HG03565 (cell line): ENCODE data around the gene TPP2.

Experiments used
- ATAC-seq: cut with Tn5 transposase; IDR thresholded peaks from one replicate; pipeline ENCODE4 v1.9.1; 2021; ENCODE audit warnings: mild to moderate bottlenecking, moderate library complexity; ENCODE audit not compliant: unreplicated experiment

The TPP2 gene

GRCh38 chr13:102690883-102691282 lies 94.1 kb downstream of the TPP2 start:
- ATAC-seq: no peak

DNA sequence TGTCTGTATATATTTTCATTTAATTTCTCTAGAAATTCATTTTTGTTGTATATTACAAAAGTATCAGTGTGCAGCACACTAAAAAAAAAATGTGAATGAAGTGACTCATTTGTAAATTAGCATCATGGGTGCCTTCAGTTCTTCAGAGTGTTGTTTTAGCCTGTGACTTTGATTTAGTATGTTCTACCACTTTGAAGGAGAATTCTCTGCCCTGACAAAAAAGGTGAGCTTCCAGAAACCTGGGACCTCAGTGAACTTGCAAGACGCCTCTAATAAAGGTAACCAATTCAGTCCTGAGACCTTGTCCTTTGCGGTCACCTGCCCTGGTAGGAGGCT lies 95.7 kb downstream of the TPP2 start:
- ATAC-seq: no peak

- ATAC-seq: no peak
These were observed 96.5 kb downstream of the TPP2 start for GRCh38 chr13:102693250-102693649.

DNA sequence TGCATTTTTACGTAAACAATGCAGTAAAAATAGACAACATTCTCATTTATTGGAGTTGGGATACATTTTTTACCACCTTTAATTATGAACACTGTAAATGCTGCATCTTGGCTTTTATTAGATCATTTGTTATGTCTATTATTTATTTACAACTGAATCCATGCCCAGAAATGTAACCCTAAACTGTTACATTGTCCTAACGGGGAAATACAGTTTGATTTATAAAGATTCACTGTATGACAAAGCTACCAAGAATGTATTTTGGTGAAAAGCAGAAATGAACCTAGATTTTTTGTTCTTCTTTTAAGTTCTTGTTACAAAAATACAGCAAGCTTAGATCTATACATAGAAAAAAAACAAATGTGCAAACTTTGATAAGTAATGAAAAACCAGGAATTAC lies 97.0 kb downstream of the TPP2 start:
- no peak for ATAC-seq

- no peak for ATAC-seq
These were observed 98.2 kb downstream of the TPP2 start, which contains the start of gene METTL21C for GRCh38 chr13:102694937-102695336. Gene METTL21C (minus strand): TSS chr13:102695044. CDS start chr13:102694498, 546 bp downstream.

- ATAC-seq: no peak
These were observed 99.7 kb downstream of the TPP2 start for GRCh38 chr13:102696465-102696864.

GRCh38 chr13:102697264-102697663 lies 100.5 kb downstream of the TPP2 start:
- ATAC-seq: no peak

- no peak for ATAC-seq
These were observed 101.3 kb downstream of the TPP2 start for GRCh38 chr13:102697929-102698648.

GRCh38 chr13:102698649-102698980 lies 101.8 kb downstream of the TPP2 start:
- no peak for ATAC-seq

- no peak for ATAC-seq
These were observed 102.7 kb downstream of the TPP2 start for GRCh38 chr13:102699504-102699903.

DNA sequence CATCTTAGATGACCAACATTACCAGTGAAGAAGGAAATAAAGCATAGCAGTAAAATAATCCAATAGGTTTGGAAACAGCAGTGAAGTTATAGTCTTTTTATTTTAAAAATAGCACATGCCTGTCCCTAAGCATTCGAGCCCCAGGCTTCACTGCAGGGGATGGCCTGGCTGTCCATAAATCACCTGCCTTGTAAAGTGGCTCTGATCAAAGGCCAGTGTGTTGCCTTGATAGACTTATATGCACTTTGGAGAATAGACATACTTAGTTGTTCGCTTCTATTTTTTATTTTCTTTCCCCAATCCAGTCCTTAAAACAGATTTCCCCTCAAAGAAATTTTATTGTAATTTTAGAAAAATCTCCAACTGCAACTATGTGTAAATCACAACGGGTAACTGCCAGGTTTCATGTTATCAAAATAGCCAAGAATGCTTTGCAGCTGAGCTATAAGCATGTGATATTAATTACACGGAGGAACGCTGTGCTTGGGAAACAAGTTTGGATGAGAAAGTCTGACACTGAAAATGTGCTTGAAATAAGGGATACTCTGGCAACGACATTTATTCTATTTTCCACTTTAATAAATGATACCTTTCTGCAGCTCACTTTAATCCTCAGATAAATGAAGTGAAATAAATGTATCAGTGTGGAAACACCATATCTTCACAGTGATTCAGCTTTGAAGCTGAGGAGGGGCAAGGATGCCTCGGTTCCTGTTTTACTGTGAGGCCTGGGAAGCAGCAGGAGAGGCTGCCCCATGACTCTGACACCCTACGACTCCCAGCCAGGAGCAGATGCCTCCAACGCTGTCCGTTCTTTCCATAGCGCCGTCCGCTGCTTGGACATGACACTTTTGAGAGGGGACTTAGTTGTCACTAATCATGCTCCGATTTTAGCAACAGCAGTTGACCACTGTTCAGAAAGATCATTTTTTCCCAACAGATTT lies 103.6 kb downstream of the TPP2 start:
- no peak for ATAC-seq

DNA sequence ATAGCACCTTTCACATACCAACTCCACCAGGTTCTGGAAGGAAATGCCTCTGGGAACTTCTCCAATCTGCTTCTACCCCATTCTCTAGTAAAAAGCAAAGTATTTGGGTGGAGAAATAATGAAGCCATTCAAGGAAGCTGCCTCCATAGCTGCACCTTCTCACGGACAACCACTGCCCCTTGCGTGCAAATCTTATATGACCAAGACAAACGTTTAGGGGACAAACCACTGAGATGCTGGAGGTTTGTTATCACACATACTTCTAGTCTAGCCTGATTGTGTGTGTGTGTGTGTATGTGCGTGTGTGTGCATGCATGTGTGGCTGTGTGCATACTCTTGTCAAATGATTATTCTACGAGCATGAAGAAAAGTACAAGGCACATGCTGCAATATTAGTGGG lies 104.5 kb downstream of the TPP2 start:
- no peak for ATAC-seq

DNA sequence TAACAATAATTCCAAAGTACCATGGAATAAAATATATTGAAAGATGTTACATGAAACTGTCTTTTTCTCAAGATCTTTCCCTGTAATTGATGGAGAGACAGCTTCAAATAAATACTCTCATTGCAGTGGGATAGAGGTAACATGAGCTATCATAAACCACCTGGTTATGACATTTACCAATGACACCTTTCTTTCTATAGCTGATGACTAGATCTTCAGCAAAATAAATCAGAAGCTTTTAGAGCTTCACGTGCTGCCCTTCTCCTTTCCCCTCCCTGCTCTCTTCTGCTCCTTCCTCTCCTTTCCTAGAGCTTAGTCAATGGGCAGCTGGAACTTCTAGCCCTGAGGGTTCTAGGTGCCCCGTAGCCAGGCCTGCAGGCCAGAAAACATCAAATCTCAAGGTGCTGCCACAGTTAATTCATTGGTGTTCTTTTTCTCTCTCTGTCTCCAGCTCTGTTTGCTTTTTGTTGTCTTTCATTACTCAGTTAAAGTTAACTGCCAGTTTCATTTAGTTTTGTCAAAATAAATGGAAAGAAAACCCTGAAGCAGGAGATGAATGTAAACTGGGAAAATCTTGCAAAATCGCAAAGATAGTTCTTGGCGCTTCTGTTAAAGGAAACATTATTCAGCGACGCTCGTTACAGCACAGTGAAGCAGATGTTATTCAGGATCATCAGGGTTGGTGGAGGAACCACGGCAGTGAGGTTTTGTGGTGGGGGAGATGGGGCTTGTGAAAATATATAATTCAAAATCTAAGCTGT lies 106.4 kb downstream of the TPP2 start:
- no peak for ATAC-seq

DNA sequence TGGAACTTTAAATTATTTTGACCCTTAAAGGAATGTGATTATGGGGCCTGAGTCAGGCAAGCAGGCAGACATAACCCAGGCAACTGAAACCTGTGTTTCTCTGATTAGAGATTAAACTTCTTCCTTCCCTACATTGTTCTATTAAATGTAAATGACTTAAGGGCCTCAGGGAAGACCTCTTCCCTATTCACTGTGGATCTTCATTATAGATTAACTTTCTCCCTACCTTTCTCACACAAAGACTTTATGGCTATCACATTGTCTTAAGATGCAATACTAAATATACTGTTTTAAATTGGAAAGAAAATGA lies 106.9 kb downstream of the TPP2 start:
- ATAC-seq: no peak

GRCh38 chr13:102704238-102705058 lies 107.7 kb downstream of the TPP2 start:
- ATAC-seq: no peak

- ATAC-seq: no peak
These were observed 110.7 kb downstream of the TPP2 start for GRCh38 chr13:102707467-102707866.

GRCh38 chr13:102708211-102708610 lies 111.4 kb downstream of the TPP2 start:
- no peak for ATAC-seq

- no peak for ATAC-seq
These were observed 112.2 kb downstream of the TPP2 start for GRCh38 chr13:102708991-102709390.

DNA sequence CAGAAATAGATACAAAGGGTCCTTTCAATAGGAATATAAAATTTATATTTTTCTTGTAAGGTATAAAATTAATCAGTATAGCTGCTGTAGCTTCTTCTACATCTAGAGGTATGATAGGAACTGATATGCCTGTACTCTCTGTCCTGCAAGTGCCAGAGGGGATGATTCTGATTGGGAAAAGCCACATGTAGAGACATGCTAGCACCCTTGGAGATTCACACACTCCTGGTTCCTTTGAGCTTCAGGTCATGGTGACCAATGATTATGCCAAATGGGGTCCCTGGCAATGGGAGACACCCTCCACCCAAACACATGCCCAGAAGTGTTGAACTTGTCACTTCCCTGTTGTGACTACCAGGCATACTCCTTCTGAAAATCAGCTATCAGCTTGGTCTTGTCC lies 112.8 kb downstream of the TPP2 start:
- no peak for ATAC-seq

GRCh38 chr13:102710261-102710679 lies 113.5 kb downstream of the TPP2 start:
- no peak for ATAC-seq

GRCh38 chr13:102715447-102715846 lies 118.7 kb downstream of the TPP2 start:
- no peak for ATAC-seq
